ENCODE results near the gene DNAH6.

Gene DNAH6

DNA sequence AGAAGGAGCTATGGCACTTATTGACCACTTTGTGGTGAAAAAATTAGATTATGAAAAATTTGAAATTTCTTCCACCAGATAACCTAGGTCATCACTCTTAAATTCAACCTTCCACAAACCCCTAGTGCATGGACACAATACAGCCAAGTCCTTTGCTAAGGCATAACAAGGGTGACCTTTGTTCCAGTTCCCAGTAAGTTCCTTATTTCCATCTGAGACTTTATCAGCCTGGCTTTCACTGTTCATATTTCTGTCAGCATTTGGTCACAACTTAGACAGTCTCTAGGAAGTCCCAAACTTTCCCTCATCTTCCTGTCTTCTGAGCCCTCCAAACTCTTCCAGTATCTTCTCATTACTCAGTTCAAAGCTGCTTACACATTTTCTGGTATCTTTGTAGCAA, 232.0 kb downstream of the DNAH6 start:
- H3K4me3 ChIP-seq (ENCODE audit: low read depth, low read length) = no peak overlapping the region
- TF ChIP-seq, protein P1, sequence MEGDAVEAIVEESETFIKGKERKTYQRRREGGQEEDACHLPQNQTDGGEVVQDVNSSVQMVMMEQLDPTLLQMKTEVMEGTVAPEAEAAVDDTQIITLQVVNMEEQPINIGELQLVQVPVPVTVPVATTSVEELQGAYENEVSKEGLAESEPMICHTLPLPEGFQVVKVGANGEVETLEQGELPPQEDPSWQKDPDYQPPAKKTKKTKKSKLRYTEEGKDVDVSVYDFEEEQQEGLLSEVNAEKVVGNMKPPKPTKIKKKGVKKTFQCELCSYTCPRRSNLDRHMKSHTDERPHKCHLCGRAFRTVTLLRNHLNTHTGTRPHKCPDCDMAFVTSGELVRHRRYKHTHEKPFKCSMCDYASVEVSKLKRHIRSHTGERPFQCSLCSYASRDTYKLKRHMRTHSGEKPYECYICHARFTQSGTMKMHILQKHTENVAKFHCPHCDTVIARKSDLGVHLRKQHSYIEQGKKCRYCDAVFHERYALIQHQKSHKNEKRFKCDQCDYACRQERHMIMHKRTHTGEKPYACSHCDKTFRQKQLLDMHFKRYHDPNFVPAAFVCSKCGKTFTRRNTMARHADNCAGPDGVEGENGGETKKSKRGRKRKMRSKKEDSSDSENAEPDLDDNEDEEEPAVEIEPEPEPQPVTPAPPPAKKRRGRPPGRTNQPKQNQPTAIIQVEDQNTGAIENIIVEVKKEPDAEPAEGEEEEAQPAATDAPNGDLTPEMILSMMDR (IDR thresholded peaks at IDR 0.05; ENCODE audit: low read depth, low read length) = no peak
- DNase-seq (ENCODE audit: low read depth, low spot score) = no peak
- in situ Hi-C loops (cut with HindIII; ENCODE audit: low sequenced_read_pairs) = no loop called here

DNA sequence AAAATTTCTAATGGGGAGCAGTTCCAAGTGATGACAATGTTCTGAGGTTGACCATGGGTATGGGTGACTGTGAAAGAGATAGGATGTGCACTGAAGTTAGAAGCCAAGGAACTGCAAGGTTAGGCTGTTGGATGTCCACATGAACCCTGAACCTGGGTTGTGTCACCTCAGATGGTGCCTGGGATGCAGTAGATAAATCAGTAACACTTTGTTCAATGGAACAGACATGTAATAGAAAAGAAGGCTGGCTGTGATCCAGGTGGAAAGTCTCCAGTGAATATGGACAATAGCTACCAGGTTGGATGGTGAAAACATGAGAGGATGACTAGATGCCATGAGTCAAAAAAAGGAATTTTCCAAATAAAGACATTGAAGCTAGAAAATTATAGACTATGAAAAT, 233.1 kb downstream of the DNAH6 start:
- in situ Hi-C loops (cut with HindIII; ENCODE audit: low sequenced_read_pairs) = no loop called here
- H3K4me3 ChIP-seq (ENCODE audit: low read depth, low read length) = no peak overlapping the region
- TF ChIP-seq, protein P1 (IDR thresholded peaks at IDR 0.05; ENCODE audit: low read depth, low read length) = no peak
- DNase-seq (ENCODE audit: low read depth, low spot score) = no peak

DNA sequence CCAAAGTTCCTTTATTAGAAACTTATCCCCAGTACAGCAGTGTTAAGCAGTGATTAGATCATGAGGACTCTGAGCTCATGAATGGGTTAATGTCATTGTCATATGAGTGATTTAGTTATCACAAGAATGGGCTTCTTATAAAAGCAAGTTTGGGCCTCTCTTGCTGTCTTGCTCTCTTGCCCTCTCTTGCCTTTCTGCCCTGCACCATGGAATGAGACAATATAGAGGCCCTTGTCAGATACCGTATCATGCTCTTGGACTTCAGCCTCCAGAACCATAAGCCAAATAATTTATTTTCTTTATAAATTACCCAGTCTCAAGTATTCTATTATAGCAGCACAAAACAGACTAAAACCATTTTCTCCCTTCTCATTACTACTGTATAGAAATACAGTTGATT, 238.8 kb downstream of the DNAH6 start:
- TF ChIP-seq, protein P1 (IDR thresholded peaks at IDR 0.05; ENCODE audit: low read depth, low read length) = no peak
- DNase-seq (ENCODE audit: low read depth, low spot score) = no peak
- no peak overlapping the region for H3K4me3 ChIP-seq (ENCODE audit: low read depth, low read length)
- in situ Hi-C loops (cut with HindIII; ENCODE audit: low sequenced_read_pairs) = no loop called here

DNA sequence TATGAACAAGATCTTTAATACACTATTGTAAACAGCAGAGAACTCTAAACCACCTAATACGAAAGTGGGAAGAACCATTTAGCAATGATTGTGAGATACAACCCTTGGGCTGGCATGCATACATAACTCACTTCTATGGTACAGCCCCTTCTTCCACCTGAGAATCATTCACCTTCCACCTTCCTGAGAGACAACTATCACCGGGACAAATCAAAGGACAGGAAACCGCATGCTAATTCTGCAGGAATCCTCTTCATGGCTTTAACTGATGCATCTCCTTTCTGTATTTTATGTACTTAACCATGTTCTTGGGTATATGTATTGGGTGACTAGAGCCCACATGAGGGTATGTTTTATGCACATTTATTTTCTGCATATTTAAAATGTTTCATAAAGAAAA, 241.3 kb downstream of the DNAH6 start:
- TF ChIP-seq, protein P1 (IDR thresholded peaks at IDR 0.05; ENCODE audit: low read depth, low read length) = no peak
- in situ Hi-C loops (cut with HindIII; ENCODE audit: low sequenced_read_pairs) = no loop called here
- H3K4me3 ChIP-seq (ENCODE audit: low read depth, low read length) = no peak overlapping the region
- DNase-seq (ENCODE audit: low read depth, low spot score) = no peak

DNA sequence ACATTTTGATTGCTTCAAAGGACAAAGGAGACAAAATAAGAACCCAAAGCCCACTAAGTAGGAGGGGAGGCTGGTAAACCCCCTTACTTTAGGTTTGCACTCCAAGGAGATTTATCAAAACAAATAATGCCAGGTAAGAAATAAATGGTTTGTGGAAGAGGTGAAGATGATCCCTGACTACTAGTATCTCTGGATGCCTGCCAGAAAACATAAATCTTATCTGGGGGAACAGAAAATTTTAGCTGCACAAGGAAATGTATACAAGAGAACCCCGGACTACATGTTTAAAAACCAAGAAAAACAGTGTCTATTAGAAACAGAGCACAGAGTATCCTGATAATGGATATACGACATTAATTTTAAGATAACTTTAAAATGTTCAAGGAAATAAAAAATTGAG, 250.5 kb downstream of the DNAH6 start:
- TF ChIP-seq, protein P1 (IDR thresholded peaks at IDR 0.05; ENCODE audit: low read depth, low read length) = no peak
- H3K4me3 ChIP-seq (ENCODE audit: low read depth, low read length) = no peak overlapping the region
- in situ Hi-C loops (cut with HindIII; ENCODE audit: low sequenced_read_pairs) = no loop called here
- DNase-seq (ENCODE audit: low read depth, low spot score) = no peak

DNA sequence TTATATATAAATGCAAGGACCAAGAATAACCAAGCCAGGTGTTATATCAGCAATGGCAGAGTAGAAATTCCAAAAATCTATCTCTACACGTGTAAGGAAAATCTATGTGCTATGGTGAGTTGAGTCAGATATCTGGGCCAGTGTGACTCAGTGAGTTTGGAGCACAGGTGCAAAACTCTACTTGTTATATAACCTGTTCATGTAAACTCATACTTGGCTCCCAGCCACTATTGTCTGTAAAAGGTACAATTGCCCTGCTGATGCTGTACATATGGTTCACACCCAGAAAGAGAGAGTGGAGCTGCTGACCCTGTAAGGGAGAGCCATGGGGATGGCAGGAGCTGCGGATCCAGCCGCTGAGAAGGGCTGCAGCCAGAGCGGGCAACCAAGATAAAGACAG, 252.5 kb downstream of the DNAH6 start:
- no peak overlapping the region for H3K4me3 ChIP-seq (ENCODE audit: low read depth, low read length)
- TF ChIP-seq, protein P1 (IDR thresholded peaks at IDR 0.05; ENCODE audit: low read depth, low read length) = no peak
- DNase-seq (ENCODE audit: low read depth, low spot score) = no peak
- in situ Hi-C loops (cut with HindIII; ENCODE audit: low sequenced_read_pairs) = no loop called here

DNA sequence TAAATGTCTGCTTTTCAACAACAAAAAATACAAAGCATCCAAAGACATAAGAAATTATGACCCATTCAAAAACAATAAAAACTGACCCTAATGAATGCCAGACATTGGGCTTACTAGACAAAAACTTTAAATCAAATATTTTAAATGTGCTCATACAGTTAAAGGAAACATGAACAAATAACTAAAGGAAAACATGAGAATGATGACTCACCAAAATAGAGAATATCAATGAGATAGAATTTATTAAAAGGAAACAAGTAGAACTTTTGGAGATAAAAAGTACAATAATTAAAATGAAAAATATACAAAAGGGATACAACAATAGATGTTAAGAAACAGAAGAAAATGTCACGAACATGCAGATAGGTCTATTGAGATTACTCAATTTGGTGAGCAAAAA, 254.0 kb downstream of the DNAH6 start:
- in situ Hi-C loops (cut with HindIII; ENCODE audit: low sequenced_read_pairs) = no loop called here
- no peak overlapping the region for H3K4me3 ChIP-seq (ENCODE audit: low read depth, low read length)
- DNase-seq (ENCODE audit: low read depth, low spot score) = no peak
- TF ChIP-seq, protein P1 (IDR thresholded peaks at IDR 0.05; ENCODE audit: low read depth, low read length) = no peak
